PFSK-1 (cell line): ENCODE measurements around the gene VEPH1.

ENCODE experiments used
- FOXP2 ChIP-seq: optimal IDR thresholded peaks from 2 replicates; pipeline ENCODE3; 2011; ENCODE audit warnings: borderline replicate concordance, control low read depth, inconsistent platforms; ENCODE audit not compliant: insufficient read depth; ENCODE audit errors: extremely low read length, extremely low read depth
- POLR2AphosphoS5 ChIP-seq: IDR thresholded peaks from 2 replicates; pipeline ENCODE4 v1.6.1; 2012; ENCODE audit warnings: low read depth, mild to moderate bottlenecking, control low read depth, low read length, moderate library complexity
- SIN3A ChIP-seq: IDR thresholded peaks from 2 replicates; pipeline ENCODE4 v1.6.1; 2012; ENCODE audit warnings: mild to moderate bottlenecking, low read length, moderate library complexity, borderline replicate concordance; ENCODE audit not compliant: insufficient read depth
- TAF1 ChIP-seq: IDR thresholded peaks from 2 replicates; pipeline ENCODE4 v1.6.1; 2012; ENCODE audit warnings: low read length, control low read depth, borderline replicate concordance; ENCODE audit not compliant: insufficient read depth
- TF ChIP-seq, protein P1 (sequence below), 2 experiments: IDR thresholded peaks; 2 replicates each; pipeline versions ENCODE4 v1.6.1 to v1.8.0; 2011 to 2012; ENCODE audit warnings: low read depth in 2 of 2, low read length in 2 of 2, control low read depth in 1 of 2, inconsistent platforms in 1 of 2, mild to moderate bottlenecking in 1 of 2, moderate library complexity in 1 of 2; ENCODE audit not compliant: insufficient read depth in 1 of 2

The VEPH1 gene

DNA sequence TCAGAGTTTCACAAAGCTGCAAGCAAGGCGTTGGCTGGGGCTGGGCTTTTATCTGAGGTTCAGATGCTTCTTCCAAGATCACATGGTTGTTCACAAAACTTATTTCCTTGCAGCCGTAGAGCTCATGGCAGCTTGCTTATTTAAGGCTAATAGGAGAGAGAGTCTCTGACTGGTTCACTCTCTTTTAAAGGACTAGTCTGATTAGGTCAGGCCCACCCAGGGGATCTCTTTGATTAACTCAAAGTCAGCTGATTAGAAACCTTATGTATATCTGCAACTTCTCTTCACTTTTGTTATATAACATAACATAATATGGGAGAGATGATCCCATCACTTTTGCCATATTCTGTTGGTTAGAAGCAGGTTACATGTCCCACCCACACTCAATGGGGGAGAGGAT lies 243.4 kb downstream of the VEPH1 start:
- no peak for TF ChIP-seq POLR2AphosphoS5
- TF ChIP-seq TAF1, result no peak
- TF ChIP-seq, protein P1, sequence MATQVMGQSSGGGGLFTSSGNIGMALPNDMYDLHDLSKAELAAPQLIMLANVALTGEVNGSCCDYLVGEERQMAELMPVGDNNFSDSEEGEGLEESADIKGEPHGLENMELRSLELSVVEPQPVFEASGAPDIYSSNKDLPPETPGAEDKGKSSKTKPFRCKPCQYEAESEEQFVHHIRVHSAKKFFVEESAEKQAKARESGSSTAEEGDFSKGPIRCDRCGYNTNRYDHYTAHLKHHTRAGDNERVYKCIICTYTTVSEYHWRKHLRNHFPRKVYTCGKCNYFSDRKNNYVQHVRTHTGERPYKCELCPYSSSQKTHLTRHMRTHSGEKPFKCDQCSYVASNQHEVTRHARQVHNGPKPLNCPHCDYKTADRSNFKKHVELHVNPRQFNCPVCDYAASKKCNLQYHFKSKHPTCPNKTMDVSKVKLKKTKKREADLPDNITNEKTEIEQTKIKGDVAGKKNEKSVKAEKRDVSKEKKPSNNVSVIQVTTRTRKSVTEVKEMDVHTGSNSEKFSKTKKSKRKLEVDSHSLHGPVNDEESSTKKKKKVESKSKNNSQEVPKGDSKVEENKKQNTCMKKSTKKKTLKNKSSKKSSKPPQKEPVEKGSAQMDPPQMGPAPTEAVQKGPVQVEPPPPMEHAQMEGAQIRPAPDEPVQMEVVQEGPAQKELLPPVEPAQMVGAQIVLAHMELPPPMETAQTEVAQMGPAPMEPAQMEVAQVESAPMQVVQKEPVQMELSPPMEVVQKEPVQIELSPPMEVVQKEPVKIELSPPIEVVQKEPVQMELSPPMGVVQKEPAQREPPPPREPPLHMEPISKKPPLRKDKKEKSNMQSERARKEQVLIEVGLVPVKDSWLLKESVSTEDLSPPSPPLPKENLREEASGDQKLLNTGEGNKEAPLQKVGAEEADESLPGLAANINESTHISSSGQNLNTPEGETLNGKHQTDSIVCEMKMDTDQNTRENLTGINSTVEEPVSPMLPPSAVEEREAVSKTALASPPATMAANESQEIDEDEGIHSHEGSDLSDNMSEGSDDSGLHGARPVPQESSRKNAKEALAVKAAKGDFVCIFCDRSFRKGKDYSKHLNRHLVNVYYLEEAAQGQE (IDR thresholded peaks at IDR 0.05; ENCODE audit: insufficient read depth in 1 of 2, low read depth in 2 of 2, low read length in 2 of 2), result no peak
- no peak for TF ChIP-seq SIN3A
- no peak for TF ChIP-seq FOXP2

DNA sequence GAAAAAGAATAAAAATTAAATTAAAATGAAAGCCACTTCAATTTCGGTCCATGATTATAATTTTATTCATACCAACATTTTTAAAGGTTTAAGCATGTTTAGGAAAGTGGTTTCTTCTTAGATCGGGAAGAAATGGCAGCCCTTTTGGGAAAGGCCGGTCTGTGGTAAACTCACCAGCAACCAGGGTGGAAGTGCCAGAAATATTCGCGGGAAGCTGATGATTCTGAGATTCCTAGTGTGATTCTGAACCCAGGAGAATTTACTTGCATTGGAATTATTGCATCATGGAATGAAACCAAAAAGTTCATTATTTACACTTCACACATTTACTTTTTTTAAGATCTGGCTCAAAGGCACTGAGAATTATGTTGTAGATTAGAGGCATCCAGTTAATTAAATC lies 246.1 kb downstream of the VEPH1 start:
- TF ChIP-seq, protein P1 (IDR thresholded peaks at IDR 0.05; ENCODE audit: insufficient read depth in 1 of 2, low read depth in 2 of 2, low read length in 2 of 2), result no peak
- TF ChIP-seq FOXP2 (no peak), TAF1 (no peak), POLR2AphosphoS5 (no peak), SIN3A (no peak)

DNA sequence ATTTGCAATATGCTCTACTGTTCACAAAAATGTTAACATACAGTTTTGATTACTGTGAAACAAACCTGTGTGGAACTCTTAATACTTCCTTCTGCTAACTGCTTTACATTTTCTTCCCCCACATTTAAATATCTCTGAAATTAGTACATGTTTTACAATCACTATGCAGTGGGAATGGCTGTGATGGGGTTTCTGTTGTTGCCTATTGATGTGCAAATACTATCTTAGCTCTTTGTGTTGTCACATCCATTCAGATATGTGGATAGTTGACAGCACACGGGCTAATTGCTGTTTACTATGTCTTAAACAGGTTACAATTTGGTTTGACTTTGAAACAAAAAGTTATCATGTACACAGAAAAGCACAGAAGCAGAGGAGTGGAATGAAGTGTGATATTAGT lies 247.4 kb downstream of the VEPH1 start:
- no peak for TF ChIP-seq TAF1
- TF ChIP-seq FOXP2, result no peak
- no peak for TF ChIP-seq POLR2AphosphoS5
- TF ChIP-seq, protein P1 (IDR thresholded peaks at IDR 0.05; ENCODE audit: insufficient read depth in 1 of 2, low read depth in 2 of 2, low read length in 2 of 2), result no peak
- TF ChIP-seq SIN3A, result no peak

DNA sequence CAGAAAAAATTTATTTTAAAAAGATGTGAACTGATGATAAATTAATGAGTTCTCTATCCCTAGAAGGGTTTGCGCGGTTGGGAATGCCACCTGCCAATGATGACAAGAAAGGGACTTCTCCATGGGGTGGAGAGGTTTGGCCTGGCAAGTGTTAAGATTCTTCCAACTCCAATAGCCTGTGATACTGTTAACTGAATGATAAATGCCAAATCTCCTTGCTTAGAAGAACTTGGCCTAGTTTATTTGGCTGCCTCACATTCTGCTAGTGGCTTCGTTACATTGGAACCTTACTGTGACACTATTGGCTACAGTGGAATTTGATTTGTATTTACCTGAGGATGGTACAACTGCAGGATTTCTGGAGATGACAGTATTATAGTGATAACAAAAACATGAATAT lies 251.5 kb downstream of the VEPH1 start:
- TF ChIP-seq POLR2AphosphoS5, result no peak
- no peak for TF ChIP-seq TAF1

DNA sequence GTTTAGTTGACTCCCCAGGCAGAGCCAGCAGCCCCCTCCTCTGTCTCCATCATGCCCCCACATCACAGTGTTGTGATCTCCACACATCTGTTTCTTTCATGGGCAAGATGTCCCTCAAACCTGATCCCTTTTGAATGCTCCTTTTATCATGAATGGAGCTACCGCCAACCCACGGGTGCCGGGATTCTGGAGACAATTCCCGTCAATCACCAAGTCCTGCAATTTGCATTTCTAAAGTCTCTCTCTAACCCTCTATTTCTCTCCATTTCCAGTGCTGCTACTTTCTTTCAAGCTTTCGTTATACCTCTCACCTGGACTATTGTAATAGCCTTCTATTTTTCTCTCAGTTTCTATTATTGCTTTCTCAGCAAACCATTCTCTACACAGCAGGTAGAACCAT lies 253.6 kb downstream of the VEPH1 start:
- TF ChIP-seq, protein P1 (IDR thresholded peaks at IDR 0.05; ENCODE audit: insufficient read depth in 1 of 2, low read depth in 2 of 2, low read length in 2 of 2), result no peak
- TF ChIP-seq POLR2AphosphoS5 (no peak), FOXP2 (no peak), TAF1 (no peak), SIN3A (no peak)
